Raji (cell line): ENCODE measurements around the gene ZNF503.

Experiments
- POLR2A ChIP-seq: IDR thresholded peaks from 2 replicates; pipeline ENCODE4 v1.6.1; 2011; ENCODE audit warnings: low read depth, low read length, control low read depth; ENCODE audit not compliant: insufficient read depth

The ZNF503 gene

GRCh38 chr10:75418293-75418692 is 16.7 kb upstream of the ZNF503 start:
- TF ChIP-seq POLR2A = no peak

- no peak for TF ChIP-seq POLR2A
Measured at GRCh38 chr10:75417522-75417927, 16.0 kb upstream of the ZNF503 start.

- TF ChIP-seq POLR2A = no peak
Measured at GRCh38 chr10:75414527-75414926, 13.0 kb upstream of the ZNF503 start.

- no peak for TF ChIP-seq POLR2A
Measured at GRCh38 chr10:75410132-75411005, 8.8 kb upstream of the ZNF503 start.

GRCh38 chr10:75408911-75409885 is 7.6 kb upstream of the ZNF503 start:
- no peak for TF ChIP-seq POLR2A

GRCh38 chr10:75408509-75408875 is 6.9 kb upstream of the ZNF503 start:
- no peak for TF ChIP-seq POLR2A

GRCh38 chr10:75407713-75408508 is 6.3 kb upstream of the ZNF503 start:
- no peak for TF ChIP-seq POLR2A

- no peak for TF ChIP-seq POLR2A
Measured at GRCh38 chr10:75407224-75407712, 5.7 kb upstream of the ZNF503 start.

- no peak for TF ChIP-seq POLR2A
Measured at GRCh38 chr10:75406462-75407223, 5.1 kb upstream of the ZNF503 start.

GRCh38 chr10:75405598-75406461 is 4.3 kb upstream of the ZNF503 start:
- no peak for TF ChIP-seq POLR2A

- no peak for TF ChIP-seq POLR2A
Measured at GRCh38 chr10:75404815-75405597, 3.4 kb upstream of the ZNF503 start.
